ENCODE data around the gene ULK4.

Gene ULK4

GRCh38 chr3:41338276-41338675 lies 623.6 kb downstream of the ULK4 start:
- DNase-seq = no peak

- no peak for DNase-seq
Observed at GRCh38 chr3:41334426-41334825, 627.5 kb downstream of the ULK4 start.

GRCh38 chr3:41331041-41331440 lies 630.9 kb downstream of the ULK4 start:
- no peak for DNase-seq

GRCh38 chr3:41330465-41330864 lies 631.4 kb downstream of the ULK4 start:
- no peak for DNase-seq

- DNase-seq = no peak
Observed at GRCh38 chr3:41329881-41330280, 632.0 kb downstream of the ULK4 start.

- DNase-seq = no peak
Observed at GRCh38 chr3:41328926-41329325, 633.0 kb downstream of the ULK4 start.

GRCh38 chr3:41327718-41328117 lies 634.2 kb downstream of the ULK4 start:
- no peak for DNase-seq

- DNase-seq = no peak
Observed at GRCh38 chr3:41324156-41324475, 637.8 kb downstream of the ULK4 start.

- no peak for DNase-seq
Observed at GRCh38 chr3:41323467-41324155, 638.3 kb downstream of the ULK4 start.

- DNase-seq = no peak
Observed at GRCh38 chr3:41321642-41321980, 640.3 kb downstream of the ULK4 start.

GRCh38 chr3:41320953-41321641 lies 640.8 kb downstream of the ULK4 start:
- no peak for DNase-seq

GRCh38 chr3:41318520-41318919 lies 643.4 kb downstream of the ULK4 start:
- no peak for DNase-seq

- DNase-seq = no peak
Observed at GRCh38 chr3:41317718-41318117, 644.2 kb downstream of the ULK4 start.

- DNase-seq = no peak
Observed at GRCh38 chr3:41317298-41317697, 644.6 kb downstream of the ULK4 start.

- no peak for DNase-seq
Observed at GRCh38 chr3:41315126-41315525, 646.8 kb downstream of the ULK4 start.

GRCh38 chr3:41308119-41308518 lies 653.8 kb downstream of the ULK4 start:
- DNase-seq = no peak

GRCh38 chr3:41307065-41307464 lies 654.8 kb downstream of the ULK4 start:
- no peak for DNase-seq

GRCh38 chr3:41304593-41304992 lies 657.3 kb downstream of the ULK4 start:
- DNase-seq = no peak

GRCh38 chr3:41302295-41302694 lies 659.6 kb downstream of the ULK4 start:
- DNase-seq = no peak

- DNase-seq = no peak
Observed at GRCh38 chr3:41301548-41301947, 660.4 kb downstream of the ULK4 start.

GRCh38 chr3:41299036-41299435 lies 662.9 kb downstream of the ULK4 start:
- DNase-seq = no peak

GRCh38 chr3:41297750-41298149 lies 664.2 kb downstream of the ULK4 start:
- DNase-seq = no peak

GRCh38 chr3:41296556-41296955 lies 665.3 kb downstream of the ULK4 start:
- no peak for DNase-seq

GRCh38 chr3:41295740-41296139 lies 666.2 kb downstream of the ULK4 start:
- no peak for DNase-seq

- DNase-seq = no peak
Observed at GRCh38 chr3:41293169-41293681, 668.7 kb downstream of the ULK4 start.

All from Kasumi-1 (cell line).